ENCODE results near the gene CDT1. TPM values are rescaled to one million over a fixed set of nuclear protein-coding genes. Genes with fewer than 3 reads are reported as not detected.

Gene CDT1
- total RNA-seq, 1 donor from 2014 or later, result 10.8 TPM

DNA sequence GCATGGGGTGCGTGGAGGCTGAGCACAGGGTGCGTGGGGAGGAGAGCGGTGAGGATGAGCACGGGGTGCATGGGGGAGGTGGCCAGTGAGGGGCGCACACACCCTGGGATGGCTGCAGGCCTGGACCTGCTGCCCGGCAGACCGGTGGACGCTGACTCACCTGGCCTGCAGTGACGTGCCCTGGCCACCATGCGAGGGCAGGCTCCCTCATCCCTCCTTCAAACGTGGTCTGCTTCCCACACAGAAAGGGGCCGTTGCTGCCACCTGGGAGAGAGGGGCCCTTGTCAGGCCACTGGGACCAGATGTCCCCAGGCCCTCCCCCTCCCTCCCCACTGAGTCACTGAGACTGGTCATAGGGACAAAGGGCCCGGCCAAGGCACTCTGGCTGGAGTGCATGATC, 28.2 kb downstream of the CDT1 start:
- Histone ChIP-seq H3K4me1 (peaks cover 3% of the 10 kb centered on the region), H3K27me3 (no peaks in the 10 kb centered on the region), H3K27ac (no peak overlapping the region), H3K4me3 (no peak overlapping the region), H3K9me3 (no peaks in the 10 kb centered on the region), H3K36me3 (peaks cover 0 to 9% of the 10 kb centered on the region in 2 donors)
- DNase-seq (ENCODE audit: extremely low spot score in 2 of 2), result no peak
- intact Hi-C loops (cut with DNase I), result no loop called here
- TF ChIP-seq CTCF (IDR thresholded peaks at IDR 0.05) (no peak), POLR2A (IDR thresholded peaks at IDR 0.05) (no peak), POLR2AphosphoS5 (IDR thresholded peaks at IDR 0.05; ENCODE audit: insufficient read depth in 1 of 2, low read depth in 1 of 2) (no peak)

- peaks cover 0 to 2% of the 10 kb centered on the region in 2 donors for H3K36me3 ChIP-seq
- no peaks in the 10 kb centered on the region for H3K9me3 ChIP-seq
- no peak for DNase-seq (ENCODE audit: extremely low spot score in 2 of 2)
- no peak overlapping the region for H3K4me3 ChIP-seq
- intact Hi-C loops (cut with DNase I), result no loop called here
- no peak overlapping the region for H3K27ac ChIP-seq
- H3K4me1 ChIP-seq, result no peaks in the 10 kb centered on the region
- no peak for TF ChIP-seq POLR2A (IDR thresholded peaks at IDR 0.05)
- no peak for TF ChIP-seq POLR2AphosphoS5 (IDR thresholded peaks at IDR 0.05; ENCODE audit: insufficient read depth in 1 of 2, low read depth in 1 of 2)
- no peak for TF ChIP-seq CTCF (IDR thresholded peaks at IDR 0.05)
- H3K27me3 ChIP-seq, result no peaks in the 10 kb centered on the region
Observed at GRCh38 chr16:88833086-88833485, 29.5 kb downstream of the CDT1 start.

DNA sequence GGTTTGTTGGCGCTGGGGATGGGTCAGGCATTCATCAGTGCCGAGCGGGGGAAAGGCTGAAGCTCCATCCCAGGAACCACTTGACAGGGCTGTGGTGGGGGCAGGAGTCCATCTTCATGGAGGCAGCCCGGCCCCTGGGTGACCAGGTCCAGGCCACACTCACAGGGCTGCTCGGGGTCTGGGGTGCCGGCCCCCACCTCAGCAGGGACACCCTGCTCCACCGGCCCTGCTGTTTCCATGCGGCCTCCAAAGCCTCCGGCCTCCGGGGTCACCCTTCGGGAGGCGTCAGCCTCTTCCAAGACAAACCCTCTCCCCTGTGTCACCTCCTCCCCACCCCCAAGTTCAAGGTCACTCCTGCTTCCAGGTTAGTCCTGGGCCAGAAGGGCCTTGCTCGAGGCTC, 31.1 kb downstream of the CDT1 start:
- H3K4me3 ChIP-seq, result no peak overlapping the region
- H3K4me1 ChIP-seq, result no peaks in the 10 kb centered on the region
- DNase-seq (ENCODE audit: extremely low spot score in 2 of 2), result no peak
- no peaks in the 10 kb centered on the region for H3K27me3 ChIP-seq
- no peaks in the 10 kb centered on the region for H3K9me3 ChIP-seq
- H3K36me3 ChIP-seq, result peaks cover 0 to 11% of the 10 kb centered on the region in 2 donors
- H3K27ac ChIP-seq, result no peak overlapping the region
- no peak for TF ChIP-seq CTCF (IDR thresholded peaks at IDR 0.05)
- TF ChIP-seq POLR2AphosphoS5 (IDR thresholded peaks at IDR 0.05; ENCODE audit: insufficient read depth in 1 of 2, low read depth in 1 of 2), result no peak
- TF ChIP-seq POLR2A (IDR thresholded peaks at IDR 0.05), result no peak
- intact Hi-C loops (cut with DNase I), result no loop called here

- H3K36me3 ChIP-seq, result peaks cover 0 to 17% of the 10 kb centered on the region in 2 donors
- intact Hi-C loops (cut with DNase I), result no loop called here
Observed at GRCh38 chr16:88835383-88835782, 31.8 kb downstream of the CDT1 start.

More at GRCh38 chr16:88835383-88835782, 31.8 kb downstream of the CDT1 start:
- no peak for DNase-seq (ENCODE audit: extremely low spot score in 2 of 2)
- Histone ChIP-seq H3K4me3 (no peak overlapping the region), H3K4me1 (no peaks in the 10 kb centered on the region), H3K27ac (no peak overlapping the region), H3K27me3 (no peaks in the 10 kb centered on the region), H3K9me3 (no peaks in the 10 kb centered on the region)
- TF ChIP-seq POLR2AphosphoS5 (IDR thresholded peaks at IDR 0.05; ENCODE audit: insufficient read depth in 1 of 2, low read depth in 1 of 2), result no peak
- TF ChIP-seq CTCF (IDR thresholded peaks at IDR 0.05), result no peak
- TF ChIP-seq POLR2A (IDR thresholded peaks at IDR 0.05), result no peak

Measured in vagina (tissue), 2 donors.